ENCODE measurements around the gene NIPAL3. TPM values are rescaled to one million over a fixed set of nuclear protein-coding genes. Genes with fewer than 3 reads are reported as not detected.

Gene NIPAL3
- total RNA-seq, 1 experiment from 2014 or later, result 55.8 TPM

DNA sequence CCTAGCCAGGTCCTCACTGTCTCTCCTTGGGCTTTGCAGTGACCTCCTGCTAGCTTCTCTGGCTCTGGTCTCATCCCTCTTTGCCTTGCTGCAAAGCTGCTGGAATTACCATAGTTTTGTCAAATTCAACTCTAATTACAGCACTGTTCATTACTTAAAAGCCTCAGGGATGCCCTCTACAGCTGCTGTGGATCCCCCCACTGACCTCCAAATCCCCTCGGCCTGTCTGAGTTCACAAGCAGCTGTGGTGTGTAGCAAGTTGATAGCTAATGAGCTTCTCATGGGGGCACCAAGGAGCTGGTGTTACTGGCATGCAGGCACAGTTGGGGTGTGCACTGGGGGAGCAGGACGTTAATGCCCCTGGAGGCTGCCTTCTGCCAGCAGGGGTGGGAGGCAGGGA, 24.8 kb downstream of the NIPAL3 start:
- ChIA-PET CTCF (no interaction called here), POLR2A (interaction anchor here (0.6 to 1.0 kb wide), 2 partner anchors 31 to 176 kb away, joined by 3 to 5 read pairs; no protein-coding TSS in a partner anchor)
- intact Hi-C loops (cut with micrococcal nuclease), result no loop called here
- Mint-ChIP-seq H3K9me3 (ENCODE audit: unreplicated experiment) (no peaks in the 10 kb centered on the region), H3K27ac (ENCODE audit: low read depth, unreplicated experiment) (no peak overlapping the region), H3K27me3 (ENCODE audit: insufficient read depth, unreplicated experiment) (no peaks in the 10 kb centered on the region), H3K4me3 (ENCODE audit: unreplicated experiment) (no peak overlapping the region), H3K4me1 (ENCODE audit: insufficient read depth, unreplicated experiment) (peaks cover 5% of the 10 kb centered on the region), H3K36me3 (ENCODE audit: insufficient read depth, unreplicated experiment) (peaks cover 45% of the 10 kb centered on the region)
- BruUV-seq (replicated peaks), result no TSS peak
- TF ChIP-seq, protein P1, sequence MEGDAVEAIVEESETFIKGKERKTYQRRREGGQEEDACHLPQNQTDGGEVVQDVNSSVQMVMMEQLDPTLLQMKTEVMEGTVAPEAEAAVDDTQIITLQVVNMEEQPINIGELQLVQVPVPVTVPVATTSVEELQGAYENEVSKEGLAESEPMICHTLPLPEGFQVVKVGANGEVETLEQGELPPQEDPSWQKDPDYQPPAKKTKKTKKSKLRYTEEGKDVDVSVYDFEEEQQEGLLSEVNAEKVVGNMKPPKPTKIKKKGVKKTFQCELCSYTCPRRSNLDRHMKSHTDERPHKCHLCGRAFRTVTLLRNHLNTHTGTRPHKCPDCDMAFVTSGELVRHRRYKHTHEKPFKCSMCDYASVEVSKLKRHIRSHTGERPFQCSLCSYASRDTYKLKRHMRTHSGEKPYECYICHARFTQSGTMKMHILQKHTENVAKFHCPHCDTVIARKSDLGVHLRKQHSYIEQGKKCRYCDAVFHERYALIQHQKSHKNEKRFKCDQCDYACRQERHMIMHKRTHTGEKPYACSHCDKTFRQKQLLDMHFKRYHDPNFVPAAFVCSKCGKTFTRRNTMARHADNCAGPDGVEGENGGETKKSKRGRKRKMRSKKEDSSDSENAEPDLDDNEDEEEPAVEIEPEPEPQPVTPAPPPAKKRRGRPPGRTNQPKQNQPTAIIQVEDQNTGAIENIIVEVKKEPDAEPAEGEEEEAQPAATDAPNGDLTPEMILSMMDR (IDR thresholded peaks at IDR 0.05; ENCODE audit: unreplicated experiment), result no peak
- no peak for DNase-seq (ENCODE audit: unreplicated experiment)

DNA sequence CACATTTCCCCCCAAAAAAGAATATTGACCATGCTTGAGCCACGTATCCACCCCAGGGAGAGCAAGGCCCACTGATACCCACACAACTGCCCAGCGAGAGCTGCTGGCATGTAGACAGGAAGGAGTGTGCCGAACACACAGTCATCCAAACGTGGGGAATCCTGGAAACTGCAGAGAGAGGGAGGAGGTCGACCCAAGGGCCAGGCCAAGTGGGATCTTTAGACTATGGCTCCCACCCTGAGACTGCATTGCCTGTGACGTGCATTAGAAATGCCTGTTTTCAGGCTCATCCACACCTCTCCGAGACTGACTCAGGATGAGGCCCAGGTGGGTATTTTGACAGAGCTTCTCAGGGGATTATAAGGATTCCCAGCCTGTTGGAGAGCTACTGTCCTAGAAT, 25.9 kb downstream of the NIPAL3 start:
- intact Hi-C loops (cut with micrococcal nuclease), result no loop called here
- TF ChIP-seq, protein P1 (IDR thresholded peaks at IDR 0.05; ENCODE audit: unreplicated experiment), result no peak
- no peak overlapping the region for H3K27ac Mint-ChIP-seq (ENCODE audit: low read depth, unreplicated experiment)
- POLR2A ChIA-PET, result interaction anchor here (0.6 to 0.7 kb wide), 2 partner anchors 85 to 1117 kb away, joined by 3 read pairs; no protein-coding TSS in a partner anchor
- BruUV-seq (replicated peaks), result no TSS peak
- DNase-seq (ENCODE audit: unreplicated experiment), result no peak
- no peaks in the 10 kb centered on the region for H3K9me3 Mint-ChIP-seq (ENCODE audit: unreplicated experiment)
- H3K36me3 Mint-ChIP-seq (ENCODE audit: insufficient read depth, unreplicated experiment), result peaks cover 52% of the 10 kb centered on the region
- peaks cover 5% of the 10 kb centered on the region for H3K4me1 Mint-ChIP-seq (ENCODE audit: insufficient read depth, unreplicated experiment)
- H3K4me3 Mint-ChIP-seq (ENCODE audit: unreplicated experiment), result no peak overlapping the region
- no peaks in the 10 kb centered on the region for H3K27me3 Mint-ChIP-seq (ENCODE audit: insufficient read depth, unreplicated experiment)
- CTCF ChIA-PET, result no interaction called here

DNA sequence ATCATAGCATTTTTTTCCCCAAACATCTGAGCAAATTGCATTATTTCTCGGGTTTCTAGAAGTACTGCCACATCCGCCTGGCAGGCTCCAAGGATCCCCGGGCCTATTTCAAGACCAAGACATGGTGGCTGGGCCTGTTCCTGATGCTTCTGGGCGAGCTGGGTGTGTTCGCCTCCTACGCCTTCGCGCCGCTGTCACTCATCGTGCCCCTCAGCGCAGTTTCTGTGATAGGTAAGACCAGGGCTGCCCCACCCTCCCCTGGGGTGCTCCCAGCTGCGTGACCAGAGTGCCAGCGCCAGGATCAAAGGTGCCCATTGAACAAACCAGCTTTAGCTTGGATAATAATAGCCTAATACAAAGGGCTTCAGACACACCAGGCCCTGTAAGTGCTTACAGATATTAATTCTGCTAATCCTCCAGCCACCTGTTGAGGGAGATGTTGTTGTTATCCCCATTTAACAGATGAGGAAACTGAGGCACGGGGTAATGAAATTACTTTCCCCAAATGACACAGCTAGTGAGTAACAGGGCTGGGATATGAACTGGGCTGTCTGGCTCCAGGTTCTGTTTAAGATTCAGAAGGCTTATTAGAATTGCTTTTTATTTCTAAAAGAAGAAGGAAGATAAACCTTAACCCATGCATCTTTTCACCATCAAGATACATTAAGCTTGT, 26.5 kb downstream of the NIPAL3 start:
- no peak for DNase-seq (ENCODE audit: unreplicated experiment)
- Mint-ChIP-seq H3K9me3 (ENCODE audit: unreplicated experiment) (no peaks in the 10 kb centered on the region), H3K36me3 (ENCODE audit: insufficient read depth, unreplicated experiment) (peaks cover 58% of the 10 kb centered on the region), H3K4me1 (ENCODE audit: insufficient read depth, unreplicated experiment) (peaks cover 5% of the 10 kb centered on the region), H3K4me3 (ENCODE audit: unreplicated experiment) (no peak overlapping the region), H3K27ac (ENCODE audit: low read depth, unreplicated experiment) (no peak overlapping the region), H3K27me3 (ENCODE audit: insufficient read depth, unreplicated experiment) (no peaks in the 10 kb centered on the region)
- intact Hi-C loops (cut with micrococcal nuclease), result no loop called here
- TF ChIP-seq, protein P1 (IDR thresholded peaks at IDR 0.05; ENCODE audit: unreplicated experiment), result no peak
- ChIA-PET CTCF (interaction anchor here (1.0 to 1.1 kb wide), 2 partner anchors 10 to 291 kb away, joined by 3 read pairs; no protein-coding TSS in a partner anchor), POLR2A (interaction anchor here (0.6 kb wide), 2 partner anchors 9 to 1118 kb away, joined by 3 read pairs; no protein-coding TSS in a partner anchor)
- no TSS peak for BruUV-seq (replicated peaks)

DNA sequence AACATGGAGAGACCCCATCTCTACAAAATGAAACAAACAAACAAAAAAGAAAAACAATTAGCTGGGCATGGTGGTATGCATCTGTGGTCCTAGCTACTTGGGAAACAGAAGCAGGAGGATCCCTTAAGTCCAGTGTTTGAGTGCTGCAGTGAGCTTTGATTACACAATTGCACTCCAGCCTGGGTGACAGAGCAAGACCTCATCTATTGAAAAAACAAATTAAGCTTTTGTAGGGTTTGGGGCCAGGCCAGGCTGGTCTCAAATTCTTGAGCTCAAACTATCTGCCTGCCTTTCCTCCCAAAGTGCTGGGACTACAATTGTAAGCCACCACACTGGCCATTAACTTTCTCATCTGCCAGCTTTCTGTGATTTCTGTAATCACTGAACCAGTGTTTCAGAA, 27.2 kb downstream of the NIPAL3 start:
- no peak overlapping the region for H3K4me3 Mint-ChIP-seq (ENCODE audit: unreplicated experiment)
- TF ChIP-seq, protein P1 (IDR thresholded peaks at IDR 0.05; ENCODE audit: unreplicated experiment), result no peak
- no TSS peak for BruUV-seq (replicated peaks)
- H3K27ac Mint-ChIP-seq (ENCODE audit: low read depth, unreplicated experiment), result no peak overlapping the region
- CTCF ChIA-PET, result interaction anchor here (1.0 to 1.1 kb wide), 2 partner anchors 10 to 291 kb away, joined by 3 read pairs; no protein-coding TSS in a partner anchor
- DNase-seq (ENCODE audit: unreplicated experiment), result no peak
- peaks cover 65% of the 10 kb centered on the region for H3K36me3 Mint-ChIP-seq (ENCODE audit: insufficient read depth, unreplicated experiment)
- H3K9me3 Mint-ChIP-seq (ENCODE audit: unreplicated experiment), result no peaks in the 10 kb centered on the region
- POLR2A ChIA-PET, result interaction anchor here (0.6 to 1.0 kb wide), 2 partner anchors 10 to 23 kb away, joined by 3 to 4 read pairs; no protein-coding TSS in a partner anchor
- no peaks in the 10 kb centered on the region for H3K27me3 Mint-ChIP-seq (ENCODE audit: insufficient read depth, unreplicated experiment)
- intact Hi-C loops (cut with micrococcal nuclease), result no loop called here
- peaks cover 1% of the 10 kb centered on the region for H3K4me1 Mint-ChIP-seq (ENCODE audit: insufficient read depth, unreplicated experiment)

All from MCF 10A (cell line).